ENCODE measurements around the gene BRAF.
"Not testable (repeated sequence)": the region's sequence is repeated elsewhere in the genome, so short reads cannot be mapped to it uniquely, and the experiment has no call there.

BRAF gene

DNA sequence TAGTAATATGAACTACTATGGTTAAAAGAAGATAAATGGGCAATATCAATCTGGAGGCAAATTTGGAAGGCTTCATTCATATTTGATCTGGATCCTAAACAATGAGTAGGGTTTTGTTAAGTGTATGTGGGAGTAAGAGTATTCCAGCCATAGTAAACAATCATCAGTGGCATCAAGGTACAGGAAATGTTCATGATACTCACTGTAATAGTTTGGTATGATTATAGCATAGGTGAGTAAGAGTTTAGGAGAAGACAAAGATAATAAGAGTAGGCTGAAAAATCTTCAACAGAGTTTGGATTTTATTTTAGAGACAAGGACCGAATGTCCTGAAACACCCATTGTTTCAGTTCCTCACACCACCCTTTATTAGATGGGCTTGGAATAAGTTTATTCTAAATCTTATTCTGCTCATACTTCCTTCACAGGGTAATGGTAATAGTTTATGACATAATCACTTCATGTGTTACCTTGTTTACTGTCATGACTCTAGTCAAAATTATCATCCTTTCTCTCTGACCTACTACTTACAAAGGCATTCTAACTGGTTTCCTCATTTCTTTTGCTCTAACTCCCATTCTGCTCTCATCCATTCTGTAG, 38.9 kb downstream of the BRAF start:
- Histone ChIP-seq H3K36me3 (ENCODE audit: insufficient read depth, low read length) (no peaks in the 10 kb centered on the region), H3K27me3 (ENCODE audit: insufficient read depth, low read length) (no peaks in the 10 kb centered on the region), H3K9me3 (ENCODE audit: low read length) (no peaks in the 10 kb centered on the region), H3K4me1 (ENCODE audit: insufficient read depth, low read length, severe bottlenecking) (peaks cover 17% of the 10 kb centered on the region), H3K9me2 (ENCODE audit: low read depth, low read length) (no peaks in the 10 kb centered on the region), H3K27ac (ENCODE audit: low read depth, low read length, poor library complexity, severe bottlenecking) (no peak overlapping the region), H3K79me2 (ENCODE audit: insufficient read depth, low read length) (peaks cover 55% of the 10 kb centered on the region), H2AFZ (ENCODE audit: low read length) (no peak overlapping the region), H3K9ac (ENCODE audit: low read length) (no peak overlapping the region), H4K20me1 (ENCODE audit: insufficient read depth, low read length) (no peaks in the 10 kb centered on the region), H3F3A (ENCODE audit: insufficient read depth, low read length) (peaks cover 3% of the 10 kb centered on the region; the same call in 1 of the 2 replicates), H3K4me2 (ENCODE audit: low read length) (no peak overlapping the region), H3K4me3 (ENCODE audit: low read depth, low read length, poor library complexity, severe bottlenecking) (no peak overlapping the region)
- TF ChIP-seq, protein P1, sequence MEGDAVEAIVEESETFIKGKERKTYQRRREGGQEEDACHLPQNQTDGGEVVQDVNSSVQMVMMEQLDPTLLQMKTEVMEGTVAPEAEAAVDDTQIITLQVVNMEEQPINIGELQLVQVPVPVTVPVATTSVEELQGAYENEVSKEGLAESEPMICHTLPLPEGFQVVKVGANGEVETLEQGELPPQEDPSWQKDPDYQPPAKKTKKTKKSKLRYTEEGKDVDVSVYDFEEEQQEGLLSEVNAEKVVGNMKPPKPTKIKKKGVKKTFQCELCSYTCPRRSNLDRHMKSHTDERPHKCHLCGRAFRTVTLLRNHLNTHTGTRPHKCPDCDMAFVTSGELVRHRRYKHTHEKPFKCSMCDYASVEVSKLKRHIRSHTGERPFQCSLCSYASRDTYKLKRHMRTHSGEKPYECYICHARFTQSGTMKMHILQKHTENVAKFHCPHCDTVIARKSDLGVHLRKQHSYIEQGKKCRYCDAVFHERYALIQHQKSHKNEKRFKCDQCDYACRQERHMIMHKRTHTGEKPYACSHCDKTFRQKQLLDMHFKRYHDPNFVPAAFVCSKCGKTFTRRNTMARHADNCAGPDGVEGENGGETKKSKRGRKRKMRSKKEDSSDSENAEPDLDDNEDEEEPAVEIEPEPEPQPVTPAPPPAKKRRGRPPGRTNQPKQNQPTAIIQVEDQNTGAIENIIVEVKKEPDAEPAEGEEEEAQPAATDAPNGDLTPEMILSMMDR (IDR thresholded peaks at IDR 0.05; ENCODE audit: low read length) = no peak

DNA sequence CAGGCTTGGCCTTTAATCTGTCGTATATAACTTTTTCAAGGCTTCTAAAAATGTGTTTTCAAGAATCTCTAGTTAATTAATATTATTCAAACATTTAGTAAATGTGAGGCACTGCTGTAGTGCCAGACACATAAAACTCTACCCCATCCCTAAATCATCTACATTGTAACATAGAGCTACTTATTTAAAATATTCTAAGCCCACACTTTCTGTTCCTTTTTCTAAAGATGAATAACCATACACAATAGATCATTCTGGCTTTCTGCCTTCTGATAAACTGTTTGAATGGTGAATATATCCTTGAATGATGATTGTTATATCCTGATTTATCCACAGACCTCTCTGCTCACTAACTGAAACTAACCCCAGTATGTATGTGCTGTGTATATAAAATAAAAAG, 41.4 kb downstream of the BRAF start:
- Histone ChIP-seq H3F3A (ENCODE audit: insufficient read depth, low read length) (peaks cover 3% of the 10 kb centered on the region; the same call in 1 of the 2 replicates), H3K4me1 (ENCODE audit: insufficient read depth, low read length, severe bottlenecking) (peaks cover 5% of the 10 kb centered on the region), H3K9me2 (ENCODE audit: low read depth, low read length) (no peaks in the 10 kb centered on the region), H2AFZ (ENCODE audit: low read length) (no peak overlapping the region), H3K4me2 (ENCODE audit: low read length) (no peak overlapping the region), H3K27me3 (ENCODE audit: insufficient read depth, low read length) (no peaks in the 10 kb centered on the region), H3K79me2 (ENCODE audit: insufficient read depth, low read length) (peaks cover 31% of the 10 kb centered on the region), H4K20me1 (ENCODE audit: insufficient read depth, low read length) (no peaks in the 10 kb centered on the region), H3K27ac (ENCODE audit: low read depth, low read length, poor library complexity, severe bottlenecking) (no peak overlapping the region), H3K9me3 (ENCODE audit: low read length) (peaks cover under 1% of the 10 kb centered on the region), H3K4me3 (ENCODE audit: low read depth, low read length, poor library complexity, severe bottlenecking) (no peak overlapping the region), H3K36me3 (ENCODE audit: insufficient read depth, low read length) (no peaks in the 10 kb centered on the region), H3K9ac (ENCODE audit: low read length) (no peak overlapping the region)
- TF ChIP-seq, protein P1 (IDR thresholded peaks at IDR 0.05; ENCODE audit: low read length) = no peak
- no peak for TF ChIP-seq EZH2 (IDR thresholded peaks at IDR 0.05; ENCODE audit: borderline replicate concordance, low read length)

DNA sequence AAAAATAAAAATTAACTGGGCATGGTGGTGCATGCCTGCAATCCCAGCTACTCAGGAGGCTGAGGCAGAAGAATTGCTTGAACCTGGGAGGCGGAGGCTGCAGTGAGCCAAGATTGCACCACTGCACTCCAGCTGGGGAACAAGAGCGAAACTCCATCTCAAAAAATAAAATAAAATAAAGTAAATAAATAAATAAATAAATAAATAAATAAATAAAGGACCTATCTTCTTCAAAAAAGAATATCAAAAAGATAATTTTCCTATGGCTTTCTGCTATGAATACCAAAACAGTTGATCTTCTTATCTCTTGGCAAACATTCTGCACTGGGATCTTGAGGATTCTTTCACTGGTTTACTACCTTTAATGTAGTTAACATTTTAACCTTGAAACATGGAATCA, 41.9 kb downstream of the BRAF start:
- not testable (repeated sequence) for H3F3A ChIP-seq (ENCODE audit: insufficient read depth, low read length); H4K20me1 ChIP-seq (ENCODE audit: insufficient read depth, low read length); H3K4me1 ChIP-seq (ENCODE audit: insufficient read depth, low read length, severe bottlenecking); H3K9ac ChIP-seq (ENCODE audit: low read length); H3K4me3 ChIP-seq (ENCODE audit: low read depth, low read length, poor library complexity, severe bottlenecking); H3K9me2 ChIP-seq (ENCODE audit: low read depth, low read length); H3K4me2 ChIP-seq (ENCODE audit: low read length); H3K36me3 ChIP-seq (ENCODE audit: insufficient read depth, low read length); H3K27me3 ChIP-seq (ENCODE audit: insufficient read depth, low read length); H3K27ac ChIP-seq (ENCODE audit: low read depth, low read length, poor library complexity, severe bottlenecking); H3K9me3 ChIP-seq (ENCODE audit: low read length); H2AFZ ChIP-seq (ENCODE audit: low read length)
- H3K79me2 ChIP-seq (ENCODE audit: insufficient read depth, low read length) = peaks cover 31% of the 10 kb centered on the region

DNA sequence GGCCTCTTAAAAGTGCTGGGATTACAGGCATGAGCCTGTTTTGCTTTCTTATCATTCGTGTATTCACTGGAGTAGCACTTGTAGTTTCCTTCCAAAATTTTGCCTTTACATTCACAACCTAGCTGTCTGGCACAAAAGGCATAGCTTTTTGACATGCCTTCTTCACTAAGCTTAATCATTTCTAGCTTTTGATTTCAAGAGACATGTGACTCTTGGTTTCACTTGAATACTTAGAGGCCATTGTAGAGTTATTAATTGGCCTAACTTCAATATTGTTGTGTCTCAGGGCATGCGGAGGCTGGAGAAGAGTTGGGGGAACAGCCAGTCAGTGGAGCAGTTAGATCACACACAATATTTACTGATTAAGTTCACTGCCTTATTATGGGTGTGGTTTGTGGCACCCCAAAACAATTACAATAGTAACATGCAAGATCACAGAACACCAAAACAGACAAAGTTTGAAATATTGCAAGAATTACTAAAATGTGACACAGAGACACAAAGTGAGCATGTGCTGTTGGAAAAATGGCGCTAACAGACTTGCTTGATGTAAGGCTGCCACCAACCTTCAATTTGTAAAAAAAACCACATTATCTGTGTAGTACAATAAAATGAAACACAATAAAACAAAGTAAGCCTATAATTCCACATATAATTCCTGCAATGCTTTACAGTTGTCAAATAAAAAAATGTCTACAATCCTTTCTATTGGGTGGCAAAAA, 43.1 kb downstream of the BRAF start:
- no peaks in the 10 kb centered on the region for H3K9me2 ChIP-seq (ENCODE audit: low read depth, low read length)
- no peak overlapping the region for H3K4me2 ChIP-seq (ENCODE audit: low read length)
- peaks cover 35% of the 10 kb centered on the region for H3K79me2 ChIP-seq (ENCODE audit: insufficient read depth, low read length)
- no peaks in the 10 kb centered on the region for H3K36me3 ChIP-seq (ENCODE audit: insufficient read depth, low read length)
- H3K27me3 ChIP-seq (ENCODE audit: insufficient read depth, low read length) = no peaks in the 10 kb centered on the region
- no peak overlapping the region for H3K27ac ChIP-seq (ENCODE audit: low read depth, low read length, poor library complexity, severe bottlenecking)
- H3K4me3 ChIP-seq (ENCODE audit: low read depth, low read length, poor library complexity, severe bottlenecking) = no peak overlapping the region
- H2AFZ ChIP-seq (ENCODE audit: low read length) = no peak overlapping the region
- peaks cover 9% of the 10 kb centered on the region for H3K4me1 ChIP-seq (ENCODE audit: insufficient read depth, low read length, severe bottlenecking)
- H3K9me3 ChIP-seq (ENCODE audit: low read length) = peaks cover 4% of the 10 kb centered on the region
- TF ChIP-seq, protein P1 (IDR thresholded peaks at IDR 0.05; ENCODE audit: low read length) = no peak
- no peak for TF ChIP-seq EZH2 (IDR thresholded peaks at IDR 0.05; ENCODE audit: borderline replicate concordance, low read length)
- peaks cover 3% of the 10 kb centered on the region; the same call in 1 of the 2 replicates for H3F3A ChIP-seq (ENCODE audit: insufficient read depth, low read length)
- H3K9ac ChIP-seq (ENCODE audit: low read length) = no peak overlapping the region
- no peaks in the 10 kb centered on the region for H4K20me1 ChIP-seq (ENCODE audit: insufficient read depth, low read length)

All from OCI-LY1 (cell line).